ENCODE measurements around the gene GRIN3A.

DNA sequence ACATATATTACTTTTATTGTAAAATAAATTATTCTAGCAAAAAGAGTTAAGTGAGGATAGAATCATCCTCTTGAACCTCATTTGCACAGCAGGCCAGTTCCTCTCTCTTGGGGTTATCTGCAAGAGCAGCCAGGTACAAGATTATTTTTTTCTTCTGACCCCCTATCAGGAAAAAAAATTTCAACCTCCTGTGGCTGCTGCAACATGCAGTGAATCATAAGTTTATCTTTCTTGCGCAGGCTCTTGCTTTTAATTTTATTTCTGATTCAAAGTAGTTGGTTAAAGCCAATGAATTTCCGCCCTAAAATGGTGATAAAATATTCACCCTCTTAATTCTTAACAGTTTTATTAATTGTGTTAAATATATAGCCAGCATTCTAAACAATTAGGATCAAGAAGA lies 74.0 kb downstream of the GRIN3A start:
- TF ChIP-seq, protein P1, sequence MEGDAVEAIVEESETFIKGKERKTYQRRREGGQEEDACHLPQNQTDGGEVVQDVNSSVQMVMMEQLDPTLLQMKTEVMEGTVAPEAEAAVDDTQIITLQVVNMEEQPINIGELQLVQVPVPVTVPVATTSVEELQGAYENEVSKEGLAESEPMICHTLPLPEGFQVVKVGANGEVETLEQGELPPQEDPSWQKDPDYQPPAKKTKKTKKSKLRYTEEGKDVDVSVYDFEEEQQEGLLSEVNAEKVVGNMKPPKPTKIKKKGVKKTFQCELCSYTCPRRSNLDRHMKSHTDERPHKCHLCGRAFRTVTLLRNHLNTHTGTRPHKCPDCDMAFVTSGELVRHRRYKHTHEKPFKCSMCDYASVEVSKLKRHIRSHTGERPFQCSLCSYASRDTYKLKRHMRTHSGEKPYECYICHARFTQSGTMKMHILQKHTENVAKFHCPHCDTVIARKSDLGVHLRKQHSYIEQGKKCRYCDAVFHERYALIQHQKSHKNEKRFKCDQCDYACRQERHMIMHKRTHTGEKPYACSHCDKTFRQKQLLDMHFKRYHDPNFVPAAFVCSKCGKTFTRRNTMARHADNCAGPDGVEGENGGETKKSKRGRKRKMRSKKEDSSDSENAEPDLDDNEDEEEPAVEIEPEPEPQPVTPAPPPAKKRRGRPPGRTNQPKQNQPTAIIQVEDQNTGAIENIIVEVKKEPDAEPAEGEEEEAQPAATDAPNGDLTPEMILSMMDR (IDR thresholded peaks at IDR 0.05) = no peak
- no peak for TF ChIP-seq POLR2A (IDR thresholded peaks at IDR 0.05)
